GM06990 (cell line): ENCODE measurements around the gene KIF1B.

Source experiments
- DNase-seq: peaks from one replicate; pipeline ENCODE4 v3.0.0-alpha.2; 2011; ENCODE audit not compliant: insufficient read length; ENCODE audit errors: extremely low read depth
- H3K27me3 ChIP-seq: replicated peaks from 2 replicates; pipeline ENCODE4 v1.6.0; 2011; ENCODE audit warnings: low read length; ENCODE audit not compliant: control insufficient read depth, insufficient read depth
- H3K36me3 ChIP-seq: 2 replicates; pipeline ENCODE4 v1.5.1; 2011; ENCODE audit warnings: low read length; ENCODE audit not compliant: control insufficient read depth, insufficient read depth
- H3K4me3 ChIP-seq: replicated peaks from 2 replicates; pipeline ENCODE4 v1.5.1; 2011; ENCODE audit warnings: low read depth, mild to moderate bottlenecking, control low read depth, low read length
- CTCF ChIP-seq: IDR thresholded peaks from 2 replicates; pipeline ENCODE4 v1.5.1; 2011; ENCODE audit warnings: low read length, control low read depth, mild to moderate bottlenecking, inconsistent platforms; ENCODE audit not compliant: insufficient read depth, poor library complexity, severe bottlenecking

Gene KIF1B

GRCh38 chr1:10429868-10430215 is 219.5 kb downstream of the KIF1B start:
- H3K27me3 ChIP-seq: no peaks in the 10 kb centered on the region
- H3K36me3 ChIP-seq: no peaks in the 10 kb centered on the region
- peak overlapping the region; percentile 70 for H3K4me3 ChIP-seq
- no peak for DNase-seq
- TF ChIP-seq CTCF: no peak

- DNase-seq: peak; percentile 96
- no peaks in the 10 kb centered on the region for H3K36me3 ChIP-seq
- peak; percentile 74 for TF ChIP-seq CTCF
These were observed 220.1 kb downstream of the KIF1B start, which contains the start of gene CENPS for GRCh38 chr1:10430216-10431069. CENPS (plus strand) TSS chr1:10430433; CDS start chr1:10430518, 85 bp downstream.

More at GRCh38 chr1:10430216-10431069, 220.1 kb downstream of the KIF1B start, which contains the start of gene CENPS:
- Histone ChIP-seq H3K4me3 (peak within 1 kb of the TSS; percentile 70), H3K27me3 (no peaks in the 10 kb centered on the region)
